NCI-H2227 treated with DMSO at 0.1 percent for 48 hours (cell line): Measurements from ENCODE around the gene PRRT4.

Experiments used
- DNase-seq: peaks from one replicate; lab custom pipeline; 2025; lab: John Stamatoyannopoulos, UW

PRRT4 gene

DNA sequence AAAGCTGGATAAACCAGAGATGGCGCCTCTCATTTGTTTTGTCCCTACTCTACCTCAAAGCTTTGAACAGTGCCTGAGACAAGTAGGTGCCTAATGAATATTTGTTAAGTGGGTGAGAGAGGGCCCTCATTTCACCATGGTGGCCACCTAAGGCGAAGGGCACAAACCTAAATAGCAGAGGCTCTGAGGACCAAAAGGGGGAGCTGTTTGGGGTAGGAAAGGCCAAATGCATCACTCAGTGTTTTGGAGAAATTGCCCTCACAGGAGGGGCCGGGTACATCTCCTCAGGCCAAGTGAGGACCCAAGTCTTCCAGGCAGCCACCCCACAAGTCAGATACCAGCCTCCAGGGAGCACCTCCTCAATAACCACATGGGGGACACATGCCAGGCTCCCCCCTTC lies 34.3 kb upstream of the PRRT4 start:
- DNase-seq = no peak

DNA sequence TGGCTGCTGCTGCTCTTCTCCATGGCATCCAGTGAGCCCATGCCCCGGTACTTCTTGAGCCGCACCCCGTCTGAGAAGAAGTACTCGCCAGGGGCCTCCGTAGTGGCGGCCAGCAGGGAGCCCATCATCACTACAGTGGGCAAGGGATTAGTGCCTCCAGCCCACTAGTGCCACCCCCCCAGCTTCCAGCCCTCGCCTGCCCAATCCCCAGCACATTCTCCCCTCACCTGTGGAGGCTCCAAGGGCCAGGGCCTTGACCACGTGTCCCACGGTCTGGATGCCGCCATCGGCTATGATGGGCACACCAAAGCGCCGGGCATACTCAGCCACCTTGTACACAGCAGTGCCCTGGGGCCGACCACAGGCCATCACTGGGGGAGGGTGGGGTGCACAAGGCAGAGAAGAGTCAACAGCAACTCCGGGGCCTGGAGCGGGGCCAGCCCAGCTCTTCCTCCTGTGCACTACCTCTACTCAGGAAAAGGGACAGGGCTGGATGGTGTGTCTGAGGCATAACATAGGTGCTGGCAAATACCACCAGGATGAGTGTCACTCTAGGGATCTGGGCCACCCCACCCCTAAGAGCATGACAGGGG lies 33.5 kb upstream of the PRRT4 start:
- no peak for DNase-seq

GRCh38 chr7:128393526-128394330 lies 32.2 kb upstream of the PRRT4 start:
- no peak for DNase-seq

GRCh38 chr7:128392446-128393327 lies 31.2 kb upstream of the PRRT4 start:
- no peak for DNase-seq

GRCh38 chr7:128391805-128392204 lies 30.3 kb upstream of the PRRT4 start:
- DNase-seq = no peak

DNA sequence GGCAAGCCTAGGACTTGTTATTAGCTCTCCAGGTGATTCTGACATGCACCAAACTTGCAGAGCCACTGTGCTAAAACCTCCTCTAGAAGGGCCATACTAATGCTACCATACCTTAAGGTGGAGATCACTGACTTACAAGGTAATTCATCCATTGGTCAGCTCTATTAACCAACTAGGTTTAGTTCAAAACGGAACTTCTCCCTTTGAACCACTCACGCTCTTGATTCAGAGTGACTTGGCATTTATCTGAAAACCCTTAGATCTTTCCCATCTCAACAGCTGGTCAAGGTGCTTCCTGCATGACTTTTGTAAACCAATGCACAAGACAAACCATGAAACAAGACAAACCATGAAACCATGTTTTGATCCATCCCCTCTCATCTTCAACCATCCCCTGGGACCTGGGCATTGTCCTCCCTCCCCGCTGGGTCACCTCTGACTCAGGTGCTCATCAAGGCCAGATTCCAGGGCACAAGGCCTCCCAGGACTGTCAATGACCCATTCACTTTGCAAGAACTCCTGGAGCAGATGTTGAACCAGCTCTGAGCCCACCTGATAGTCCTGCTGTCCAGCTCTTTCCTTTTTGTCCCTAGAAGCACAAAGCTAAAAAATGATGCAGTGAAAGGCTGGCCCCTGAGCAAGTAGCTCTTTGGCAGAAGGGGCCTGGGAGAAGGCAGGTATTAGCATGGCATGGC lies 29.5 kb upstream of the PRRT4 start:
- no peak for DNase-seq

- no peak for DNase-seq
These were observed 28.3 kb upstream of the PRRT4 start for GRCh38 chr7:128389618-128390329.

DNA sequence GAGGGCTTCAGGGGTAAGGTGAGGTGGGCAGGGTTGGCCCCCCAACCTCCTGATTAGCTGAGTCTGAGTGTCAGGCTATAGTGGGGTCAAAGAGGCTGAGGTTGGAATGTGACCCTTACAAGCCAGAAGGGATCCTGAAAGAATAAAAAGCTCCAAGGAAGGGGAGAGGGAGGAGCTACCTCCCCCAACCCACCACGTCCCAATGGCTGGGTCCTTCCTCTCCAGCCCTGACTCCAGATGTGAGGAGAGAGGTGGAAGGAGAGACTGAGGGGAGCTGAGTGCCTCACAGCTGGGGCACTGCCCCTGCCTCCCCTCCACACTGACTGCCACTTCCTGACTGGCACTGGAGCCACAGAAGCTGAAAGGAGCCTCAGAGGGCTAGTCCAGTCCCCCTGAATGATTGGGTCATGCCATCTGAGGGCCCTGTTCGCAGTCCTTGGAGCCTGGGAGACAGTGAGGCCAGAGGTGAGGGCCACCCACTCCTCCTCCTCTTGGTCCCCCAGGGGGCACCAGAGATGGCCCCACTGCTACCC lies 27.7 kb upstream of the PRRT4 start:
- DNase-seq = no peak

DNA sequence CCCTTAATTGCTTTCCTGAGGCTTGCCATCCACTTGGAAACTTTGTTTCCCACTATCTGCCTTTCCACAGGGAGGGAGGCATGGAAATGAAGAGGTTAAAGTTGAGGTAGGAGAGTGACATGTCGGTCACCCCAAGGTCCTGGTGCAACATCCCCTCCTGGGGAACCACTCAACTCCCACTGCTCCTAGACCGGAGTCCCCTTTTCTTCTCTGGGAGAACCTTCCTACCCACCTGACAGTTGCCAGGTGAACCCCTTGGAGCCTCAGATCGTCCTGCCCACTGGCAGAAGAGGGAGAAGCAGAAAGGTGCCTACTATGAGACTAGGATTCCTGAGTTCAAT lies 26.6 kb upstream of the PRRT4 start:
- no peak for DNase-seq

DNA sequence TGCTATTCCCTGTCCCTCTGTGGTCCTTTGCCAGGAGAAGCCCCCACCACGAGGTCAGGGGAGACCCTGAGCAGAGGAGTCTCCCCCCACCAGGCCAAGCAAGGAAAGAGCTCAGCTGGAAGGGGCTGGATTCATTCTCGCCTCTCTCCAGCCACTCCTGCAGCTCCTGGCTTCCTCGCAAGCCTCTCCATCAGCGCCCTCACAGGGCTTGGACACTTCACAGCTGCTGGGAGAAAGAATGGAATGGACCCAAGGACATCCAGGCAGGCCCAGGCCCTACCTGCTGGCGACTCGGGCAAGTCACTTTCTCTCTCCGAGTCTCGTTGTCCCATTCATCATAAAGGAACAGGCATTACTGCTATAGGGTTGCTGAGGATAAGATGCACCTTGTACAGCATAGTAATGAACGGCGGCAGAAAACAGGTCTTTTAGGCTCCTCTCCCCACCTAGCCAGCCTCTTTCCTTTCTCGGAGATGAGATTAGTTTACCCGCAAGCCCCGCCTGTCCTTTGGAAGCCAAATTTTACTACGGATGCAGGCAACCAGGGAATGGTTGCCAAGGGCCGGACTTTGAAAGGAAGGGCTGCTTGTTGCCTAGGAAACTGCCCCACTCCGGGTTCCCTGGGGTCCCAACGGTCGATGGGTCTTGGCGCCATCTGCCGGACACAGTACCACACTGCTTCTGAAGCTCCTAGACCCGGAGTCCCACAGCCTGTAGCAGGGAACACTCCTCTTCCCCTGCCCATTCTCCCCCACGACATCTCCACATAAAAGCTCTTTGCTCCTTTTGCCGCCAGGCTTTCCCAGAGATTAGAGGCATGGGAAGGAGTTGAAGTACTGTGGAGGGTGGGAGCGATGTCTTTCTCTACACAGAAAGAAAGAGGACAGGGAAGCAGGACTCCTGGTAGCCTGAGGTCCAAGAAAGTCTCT lies 26.0 kb upstream of the PRRT4 start:
- peak; percentile 86 for DNase-seq

GRCh38 chr7:128385988-128386925 lies 24.8 kb upstream of the PRRT4 start:
- no peak for DNase-seq

- DNase-seq = no peak
These were observed 23.2 kb upstream of the PRRT4 start for GRCh38 chr7:128384726-128385125.

DNA sequence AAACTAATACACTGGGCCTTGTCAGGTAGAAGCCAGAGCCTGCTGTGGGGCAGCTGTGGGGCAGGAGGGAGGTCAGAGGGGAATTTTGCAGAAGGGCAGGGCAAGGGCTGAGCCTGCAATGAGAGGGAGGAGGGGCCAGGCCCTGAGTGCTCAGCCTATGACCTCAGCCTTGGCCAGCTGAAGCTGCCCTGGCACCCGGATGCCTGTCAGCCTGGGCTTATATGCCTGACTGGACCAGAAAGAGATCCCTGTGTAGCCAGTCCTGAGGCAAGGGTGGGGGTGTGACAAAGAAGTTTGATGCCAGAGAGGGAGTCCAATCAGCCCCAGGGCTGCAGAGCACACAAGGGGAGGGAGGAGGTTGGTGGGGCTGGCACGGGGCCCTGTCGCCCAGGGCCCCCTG lies 22.3 kb upstream of the PRRT4 start:
- no peak for DNase-seq

- DNase-seq = no peak
These were observed 19.8 kb upstream of the PRRT4 start for GRCh38 chr7:128381161-128381821.

DNA sequence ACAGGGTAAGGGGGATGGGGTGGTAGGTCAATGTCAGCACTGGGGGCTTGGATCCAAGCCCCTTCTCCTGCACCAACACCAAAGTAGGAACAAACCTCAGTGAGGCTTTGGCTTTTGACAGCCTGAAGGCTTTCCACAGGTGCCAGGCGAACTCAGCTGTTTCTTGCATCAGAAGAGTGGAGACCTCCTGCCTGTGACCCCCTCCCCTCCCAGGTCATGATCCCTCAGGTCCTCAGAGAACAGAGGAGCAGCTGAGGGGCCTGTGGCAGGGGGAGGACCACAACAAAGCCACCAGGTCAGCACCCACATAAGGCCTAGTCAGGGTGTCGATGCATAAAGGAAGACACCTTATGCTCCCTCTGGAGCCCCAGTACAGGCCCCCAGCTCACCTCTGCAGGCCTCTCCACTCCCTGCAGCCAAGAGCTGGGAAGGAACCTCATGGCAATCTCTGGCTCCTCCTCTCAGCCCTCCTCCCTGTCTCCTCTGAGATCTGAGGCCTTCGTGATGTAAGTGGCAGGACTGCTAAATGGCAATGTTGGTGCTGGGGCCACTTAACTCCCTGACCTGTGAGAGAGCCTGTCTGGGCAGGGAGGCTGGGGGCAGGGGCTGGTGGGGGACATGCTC lies 19.1 kb upstream of the PRRT4 start:
- DNase-seq = peak; percentile 15

- DNase-seq = no peak
These were observed 18.5 kb upstream of the PRRT4 start for GRCh38 chr7:128379900-128380479.

- no peak for DNase-seq
These were observed 17.1 kb upstream of the PRRT4 start for GRCh38 chr7:128378637-128379036.

DNA sequence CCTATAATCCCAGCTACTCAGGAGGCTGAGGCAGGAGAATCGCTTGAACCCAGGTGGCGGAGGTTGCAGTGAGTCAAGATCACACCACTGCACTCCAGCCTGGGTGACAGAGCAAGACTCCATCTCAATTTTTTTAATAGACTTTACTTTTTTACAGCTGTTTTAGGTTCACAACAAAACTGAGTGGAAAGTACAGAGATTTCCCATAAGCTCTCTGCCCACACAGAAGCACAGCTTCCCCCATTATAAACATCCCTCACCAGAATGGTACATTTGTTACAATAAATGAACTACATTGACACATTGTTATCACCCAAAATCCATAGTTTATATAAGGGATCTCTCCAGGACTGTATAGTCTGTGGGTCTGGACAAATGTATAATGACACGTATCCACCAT lies 14.6 kb upstream of the PRRT4 start:
- DNase-seq = no peak
